AG09319 (cell line): ENCODE data around the gene BCAP31.

Experiments
- DNase-seq: peaks from one replicate; pipeline ENCODE4 v3.0.0-alpha.2; 2010; ENCODE audit warnings: low read depth; ENCODE audit errors: extremely low read depth
- TF ChIP-seq, protein P1 (sequence below): IDR thresholded peaks from 2 replicates; pipeline ENCODE4 v1.5.1; 2011; ENCODE audit warnings: low read depth, mild to moderate bottlenecking, inconsistent platforms, low read length, moderate library complexity

The BCAP31 gene

DNA sequence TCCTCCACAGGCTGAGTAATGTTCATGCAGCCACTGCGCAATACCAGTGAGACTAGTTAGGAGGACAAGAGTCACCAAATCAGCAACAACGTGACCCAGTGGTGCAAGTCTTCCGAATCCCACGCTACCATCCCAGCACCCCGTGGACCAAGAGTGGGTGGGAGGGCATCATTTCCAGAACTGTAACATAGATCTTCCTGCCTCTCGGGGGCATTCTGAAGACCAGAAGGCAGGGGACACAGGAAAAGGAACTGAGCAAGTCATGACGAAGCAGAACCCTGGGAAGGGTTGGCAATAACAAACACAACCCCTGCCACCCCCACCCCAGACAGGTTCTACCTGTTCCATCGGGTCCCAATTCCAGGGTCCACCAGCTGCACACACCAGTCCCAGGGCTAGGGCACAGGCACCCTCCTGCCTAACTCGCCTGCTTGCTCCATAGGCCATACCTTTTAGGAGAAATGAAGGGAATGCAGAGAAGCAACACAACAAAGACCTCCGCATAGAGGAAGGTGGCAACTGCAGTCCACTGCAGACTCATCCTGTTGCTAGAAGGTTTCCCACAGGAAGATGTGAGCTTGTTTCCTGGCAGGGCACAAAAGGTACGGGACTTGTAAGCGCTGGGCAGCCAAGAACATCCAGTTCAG, 1.4 kb downstream of the BCAP31 start:
- TF ChIP-seq, protein P1, sequence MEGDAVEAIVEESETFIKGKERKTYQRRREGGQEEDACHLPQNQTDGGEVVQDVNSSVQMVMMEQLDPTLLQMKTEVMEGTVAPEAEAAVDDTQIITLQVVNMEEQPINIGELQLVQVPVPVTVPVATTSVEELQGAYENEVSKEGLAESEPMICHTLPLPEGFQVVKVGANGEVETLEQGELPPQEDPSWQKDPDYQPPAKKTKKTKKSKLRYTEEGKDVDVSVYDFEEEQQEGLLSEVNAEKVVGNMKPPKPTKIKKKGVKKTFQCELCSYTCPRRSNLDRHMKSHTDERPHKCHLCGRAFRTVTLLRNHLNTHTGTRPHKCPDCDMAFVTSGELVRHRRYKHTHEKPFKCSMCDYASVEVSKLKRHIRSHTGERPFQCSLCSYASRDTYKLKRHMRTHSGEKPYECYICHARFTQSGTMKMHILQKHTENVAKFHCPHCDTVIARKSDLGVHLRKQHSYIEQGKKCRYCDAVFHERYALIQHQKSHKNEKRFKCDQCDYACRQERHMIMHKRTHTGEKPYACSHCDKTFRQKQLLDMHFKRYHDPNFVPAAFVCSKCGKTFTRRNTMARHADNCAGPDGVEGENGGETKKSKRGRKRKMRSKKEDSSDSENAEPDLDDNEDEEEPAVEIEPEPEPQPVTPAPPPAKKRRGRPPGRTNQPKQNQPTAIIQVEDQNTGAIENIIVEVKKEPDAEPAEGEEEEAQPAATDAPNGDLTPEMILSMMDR, result no peak
- DNase-seq, result no peak

DNA sequence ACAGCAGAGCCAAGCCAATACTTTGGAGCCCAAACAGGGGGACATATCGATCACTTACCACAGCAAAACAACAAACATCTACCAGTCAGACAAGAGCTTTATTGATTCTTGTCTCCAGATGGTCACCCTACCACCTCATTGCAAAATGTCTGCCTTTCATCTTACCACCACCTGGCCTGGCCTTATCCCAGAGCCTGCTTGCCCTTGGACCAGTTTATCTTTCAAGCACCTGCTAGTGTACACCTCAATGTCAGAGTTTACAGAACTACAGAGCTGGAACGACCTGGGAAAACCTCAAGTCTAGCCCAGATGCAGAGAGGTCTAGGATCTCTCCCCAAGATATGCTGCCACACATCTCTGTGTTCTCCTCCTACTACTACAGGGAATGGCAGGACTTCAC, 4.5 kb downstream of the BCAP31 start:
- TF ChIP-seq, protein P1, result no peak
- DNase-seq, result no peak

DNA sequence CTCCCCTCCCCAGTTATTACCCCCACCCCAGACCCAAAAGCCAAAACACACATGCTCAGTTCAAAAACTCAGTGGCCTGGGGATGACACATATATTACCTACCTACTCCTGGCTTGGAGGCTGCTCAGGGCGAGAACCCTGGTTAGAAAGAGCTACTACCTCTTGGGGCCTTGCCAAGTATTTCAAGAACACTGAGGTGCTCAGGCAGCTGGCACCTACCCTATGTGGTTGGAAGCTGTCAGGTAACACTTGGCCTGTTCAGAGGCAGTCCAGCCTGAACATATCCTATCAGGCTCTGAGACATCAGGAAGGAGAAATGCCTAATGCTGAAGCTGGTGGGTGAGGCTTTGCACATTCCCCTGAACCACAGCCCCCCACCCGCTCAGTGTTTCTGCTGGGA, 4.9 kb downstream of the BCAP31 start:
- no peak for DNase-seq
- TF ChIP-seq, protein P1, result no peak

DNA sequence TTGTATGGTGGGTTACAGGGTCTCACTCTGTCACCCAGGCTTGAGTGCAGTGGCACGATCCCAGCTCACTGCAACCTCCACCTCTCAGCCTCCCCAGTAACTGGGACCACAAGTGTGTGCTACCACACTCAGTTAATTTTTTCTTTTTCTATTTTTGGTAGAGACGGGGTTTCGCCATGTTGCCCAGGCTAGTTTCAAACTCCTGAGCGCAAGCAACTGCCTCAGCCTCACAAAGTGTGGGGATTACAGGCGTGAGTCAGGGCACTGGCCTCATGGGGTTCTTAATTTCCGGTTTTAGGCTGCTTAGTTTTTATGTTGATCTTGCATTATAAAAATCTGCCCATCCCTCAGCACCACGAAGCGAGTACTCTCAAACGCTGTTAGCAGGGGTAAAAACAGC, 6.7 kb downstream of the BCAP31 start:
- DNase-seq, result no peak
- TF ChIP-seq, protein P1, result no peak

DNA sequence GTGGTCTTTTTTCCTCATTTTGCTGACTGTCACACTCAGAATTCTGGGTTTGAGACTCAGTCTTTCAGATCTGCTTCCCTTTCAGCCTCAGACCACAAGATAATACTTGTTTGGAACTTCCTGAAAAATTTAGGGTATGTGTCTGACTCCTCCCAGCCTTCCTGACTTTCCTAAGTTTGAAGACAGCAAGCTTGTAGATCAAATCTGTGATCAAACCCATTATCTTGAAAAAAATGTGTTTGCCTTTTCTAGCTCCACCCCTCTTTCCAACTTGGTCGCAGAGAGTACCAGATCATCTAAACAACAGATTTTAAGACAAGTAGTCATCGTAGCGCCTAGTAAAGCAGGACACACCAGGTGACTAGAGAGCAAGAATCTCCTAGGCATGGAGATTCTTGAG, 9.9 kb downstream of the BCAP31 start:
- TF ChIP-seq, protein P1, result no peak

DNA sequence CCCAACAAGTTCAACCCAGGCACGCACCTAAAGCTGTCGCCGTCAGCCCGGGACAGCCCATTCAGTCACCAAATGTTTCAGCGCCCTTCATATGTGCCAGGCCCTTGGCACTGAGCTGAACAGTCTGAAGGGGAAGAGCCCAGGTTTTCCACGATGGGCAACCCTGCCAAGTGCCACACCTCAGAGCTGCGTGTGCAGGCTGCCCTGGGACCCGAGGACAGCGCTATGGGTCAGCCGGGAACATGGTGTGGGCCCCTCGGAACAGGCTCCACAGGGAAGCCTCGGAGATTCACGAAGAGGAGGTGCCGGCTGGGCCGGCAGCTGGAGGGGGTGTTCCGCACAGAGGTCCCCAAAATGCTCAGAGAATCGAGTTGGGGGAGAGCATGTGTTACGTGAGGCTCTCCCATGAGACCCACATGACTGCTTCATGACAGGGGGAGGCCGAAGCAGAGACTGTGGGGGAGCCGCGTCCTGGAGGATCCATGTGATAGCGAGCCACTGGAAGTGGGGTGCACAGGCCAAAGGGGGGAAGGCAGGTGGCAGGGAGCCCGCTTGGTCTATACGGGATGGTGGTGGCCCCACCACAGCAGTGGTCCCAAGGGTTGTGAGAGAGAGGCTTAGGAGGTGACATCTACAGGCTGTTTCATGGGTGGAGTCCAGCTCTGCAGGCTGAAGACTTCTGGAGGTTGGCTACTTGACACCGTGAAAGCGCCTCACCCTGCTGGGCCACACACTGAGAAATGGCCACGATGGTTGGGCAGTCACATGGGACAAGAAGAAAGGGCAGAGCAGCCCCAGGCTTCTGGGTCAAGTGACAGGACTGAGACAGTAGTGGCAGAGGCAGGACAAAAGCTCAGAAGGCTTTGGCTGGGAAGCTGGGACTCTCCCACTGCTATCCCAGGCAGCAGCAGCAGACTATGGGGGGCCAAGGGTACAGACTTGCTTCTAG, 14.2 kb downstream of the BCAP31 start:
- TF ChIP-seq, protein P1, result no peak
- no peak for DNase-seq

More for the DNA sequence above, 9.9 kb downstream of the BCAP31 start:
- no peak for DNase-seq

DNA sequence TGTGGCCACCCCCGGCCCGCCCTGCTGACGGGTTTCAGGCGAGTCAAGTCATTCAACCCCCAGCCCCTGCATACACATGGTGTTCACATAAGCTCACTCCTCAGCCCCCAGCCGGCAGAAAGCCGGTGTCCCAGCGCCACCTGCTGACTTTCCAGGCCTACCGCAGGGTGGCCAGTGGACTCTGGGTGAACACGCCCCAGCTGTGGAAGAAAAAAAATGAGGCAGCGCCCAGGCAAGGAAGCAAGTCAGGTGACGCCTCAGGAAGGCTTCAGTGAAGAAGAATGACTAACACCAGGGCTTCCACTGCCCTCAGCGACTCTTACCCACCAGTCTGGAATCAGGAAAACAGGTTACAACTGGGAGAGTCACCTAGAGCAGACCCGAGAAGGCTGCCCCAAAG, 15.8 kb downstream of the BCAP31 start:
- TF ChIP-seq, protein P1, result peak; percentile 70
- no peak for DNase-seq
